ELR (cell line): ENCODE data around the gene USF2.
"Not testable (repeated sequence)": the region's sequence is repeated elsewhere in the genome, so short reads cannot be mapped to it uniquely, and the experiment has no call there.

ENCODE experiments used
- DNase-seq: peaks from one replicate; pipeline ENCODE4 v3.0.0-alpha.2; 2015; ENCODE audit warnings: low read depth

Gene USF2

GRCh38 chr19:35284153-35285094 is 15.7 kb downstream of the USF2 start:
- DNase-seq, result no peak

GRCh38 chr19:35285095-35285449 is 16.3 kb downstream of the USF2 start:
- no peak for DNase-seq

GRCh38 chr19:35285465-35285864 is 16.7 kb downstream of the USF2 start:
- not testable (repeated sequence) for DNase-seq

GRCh38 chr19:35286101-35286500 is 17.3 kb downstream of the USF2 start:
- DNase-seq, result not testable (repeated sequence)

- DNase-seq, result no peak
Measured at GRCh38 chr19:35287713-35288112, 19.0 kb downstream of the USF2 start.

- DNase-seq, result no peak
Measured at GRCh38 chr19:35288331-35288730, 19.6 kb downstream of the USF2 start.

GRCh38 chr19:35288906-35289305 is 20.1 kb downstream of the USF2 start:
- DNase-seq, result no peak

GRCh38 chr19:35290381-35291127 is 21.8 kb downstream of the USF2 start:
- DNase-seq, result no peak

- DNase-seq, result no peak
Measured at GRCh38 chr19:35291259-35291658, 22.5 kb downstream of the USF2 start.

- no peak for DNase-seq
Measured at GRCh38 chr19:35291916-35292315, 23.2 kb downstream of the USF2 start, which contains the start of gene MAG. TSS of gene MAG (plus strand) at chr19:35292161. CDS start at chr19:35295409, 3,248 bp downstream.

- no peak for DNase-seq
Measured at GRCh38 chr19:35292421-35293362, 23.9 kb downstream of the USF2 start.

- DNase-seq, result no peak
Measured at GRCh38 chr19:35293363-35293739, 24.6 kb downstream of the USF2 start.

- no peak for DNase-seq
Measured at GRCh38 chr19:35293808-35294207, 25.0 kb downstream of the USF2 start.

- DNase-seq, result no peak
Measured at GRCh38 chr19:35294328-35294727, 25.6 kb downstream of the USF2 start.

GRCh38 chr19:35294859-35295791 is 26.4 kb downstream of the USF2 start:
- no peak for DNase-seq

GRCh38 chr19:35295792-35296462 is 27.2 kb downstream of the USF2 start:
- DNase-seq, result no peak

- no peak for DNase-seq
Measured at GRCh38 chr19:35296644-35297514, 28.1 kb downstream of the USF2 start.

- DNase-seq, result no peak
Measured at GRCh38 chr19:35297515-35297848, 28.7 kb downstream of the USF2 start.

- no peak for DNase-seq
Measured at GRCh38 chr19:35297922-35298321, 29.2 kb downstream of the USF2 start.
